NCI-H2171 treated with DMSO at 0.1 percent for 48 hours (cell line): Measurements from ENCODE around the gene MSLN.

ENCODE experiments used
- DNase-seq: peaks from one replicate; lab custom pipeline; 2025; lab: John Stamatoyannopoulos, UW

MSLN gene

DNA sequence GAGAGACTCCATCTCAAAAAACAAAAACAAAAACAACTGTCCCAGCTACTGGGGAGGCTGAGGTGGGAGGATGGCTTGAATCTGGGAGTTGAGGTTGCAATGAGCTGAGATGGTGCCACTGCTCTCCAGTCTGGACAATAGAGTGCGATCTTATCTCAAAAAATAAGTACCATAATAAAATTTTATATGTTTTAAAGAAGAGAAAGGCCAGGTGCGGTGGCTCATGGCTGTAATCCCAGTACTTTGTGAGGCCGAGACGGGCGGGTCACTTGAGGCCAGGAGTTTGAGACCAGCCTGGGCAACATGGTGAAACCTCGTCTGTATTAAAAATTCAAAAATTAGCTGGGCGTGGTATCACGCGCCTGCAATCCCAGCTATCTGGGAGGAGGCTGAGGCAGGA is 16.3 kb downstream of the MSLN start:
- DNase-seq: no peak

- DNase-seq: no peak
These were observed 17.3 kb downstream of the MSLN start for GRCh38 chr16:777826-778225.

DNA sequence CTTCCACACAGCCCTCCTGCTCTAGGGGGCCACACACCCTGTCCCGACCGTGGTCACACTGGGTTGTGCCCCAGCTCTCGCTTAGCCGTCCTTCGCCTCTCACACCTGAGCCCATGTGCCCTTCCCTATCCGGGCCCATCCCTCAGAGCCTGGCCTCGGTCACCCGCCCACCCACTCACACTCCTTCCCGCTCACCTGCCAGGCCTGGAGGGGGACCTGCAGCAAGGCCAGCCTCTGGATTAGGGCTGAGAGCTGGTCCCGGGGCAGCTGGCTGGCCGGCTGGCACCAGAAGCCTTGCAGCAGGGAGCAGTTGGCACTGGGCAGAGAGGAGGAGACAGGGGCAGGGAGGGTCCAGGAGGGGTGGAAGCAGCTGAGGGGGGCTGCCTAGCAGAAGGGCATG is 17.9 kb downstream of the MSLN start:
- DNase-seq: no peak

DNA sequence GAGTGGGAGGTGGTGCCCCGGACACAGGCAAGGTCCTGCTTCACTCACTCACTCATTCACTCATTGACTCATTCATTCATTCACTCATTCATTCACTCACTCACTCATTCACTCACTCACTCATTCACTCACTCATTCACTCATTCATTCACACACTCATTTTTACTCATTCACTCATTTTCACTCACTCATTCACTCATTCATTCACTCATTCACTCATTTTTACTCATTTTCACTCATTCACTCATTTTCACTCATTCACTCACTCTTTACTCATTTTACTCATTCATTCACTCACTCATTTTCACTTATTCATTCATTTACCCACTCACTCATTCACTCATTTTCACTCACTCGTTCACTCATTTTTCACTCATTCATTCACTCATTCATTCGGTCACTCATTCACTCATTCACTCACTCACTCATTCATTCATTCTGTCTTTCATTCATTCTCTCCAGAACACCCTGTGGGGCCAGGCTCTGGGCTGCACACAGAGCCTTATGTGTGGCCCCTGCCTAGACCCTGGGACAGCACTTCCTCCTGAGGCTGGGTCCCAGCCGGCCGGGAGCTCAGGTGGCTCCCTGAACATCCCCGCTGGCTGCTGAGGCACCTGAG is 18.5 kb downstream of the MSLN start:
- DNase-seq: no peak

DNA sequence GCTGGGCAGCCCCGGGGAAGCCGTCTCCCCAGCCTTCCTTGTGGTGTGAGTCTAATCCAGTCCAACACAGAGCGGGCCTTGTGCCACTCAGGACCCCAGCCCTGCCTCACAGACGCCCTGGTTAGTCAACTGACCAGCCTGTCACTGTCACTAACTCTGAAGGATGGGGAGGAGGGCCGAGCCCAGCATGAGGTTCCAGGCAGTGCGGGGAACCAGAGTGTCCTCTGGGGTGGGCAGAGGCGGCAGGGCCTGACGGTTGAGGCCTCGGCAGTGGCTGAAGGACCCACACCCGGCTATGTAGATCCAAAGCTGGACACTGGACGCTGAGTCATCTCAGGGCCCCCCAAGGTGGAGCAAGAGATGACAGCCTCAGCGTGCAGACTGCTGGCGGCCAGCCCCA is 19.0 kb downstream of the MSLN start:
- DNase-seq: no peak

DNA sequence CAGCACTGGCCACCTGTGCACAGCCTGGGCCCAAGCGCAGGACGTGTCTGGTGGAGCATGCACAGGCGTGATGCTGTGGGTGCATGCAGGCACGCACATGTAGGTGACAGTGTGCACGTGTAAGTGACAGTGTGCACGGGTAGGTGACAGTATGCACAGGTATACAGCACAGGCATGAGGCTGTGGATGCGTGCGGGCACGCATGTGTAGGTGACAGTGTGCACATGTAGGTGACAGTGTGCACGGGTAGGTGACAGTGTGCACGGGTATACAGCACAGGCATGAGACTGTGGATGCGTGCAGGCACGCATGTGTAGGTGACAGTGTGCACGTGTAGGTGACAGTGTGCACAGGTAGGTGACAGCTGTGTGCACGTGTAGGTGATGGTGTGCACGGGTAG is 19.8 kb downstream of the MSLN start:
- DNase-seq: no peak

- DNase-seq: no peak
These were observed 20.9 kb downstream of the MSLN start for GRCh38 chr16:781346-782010.

DNA sequence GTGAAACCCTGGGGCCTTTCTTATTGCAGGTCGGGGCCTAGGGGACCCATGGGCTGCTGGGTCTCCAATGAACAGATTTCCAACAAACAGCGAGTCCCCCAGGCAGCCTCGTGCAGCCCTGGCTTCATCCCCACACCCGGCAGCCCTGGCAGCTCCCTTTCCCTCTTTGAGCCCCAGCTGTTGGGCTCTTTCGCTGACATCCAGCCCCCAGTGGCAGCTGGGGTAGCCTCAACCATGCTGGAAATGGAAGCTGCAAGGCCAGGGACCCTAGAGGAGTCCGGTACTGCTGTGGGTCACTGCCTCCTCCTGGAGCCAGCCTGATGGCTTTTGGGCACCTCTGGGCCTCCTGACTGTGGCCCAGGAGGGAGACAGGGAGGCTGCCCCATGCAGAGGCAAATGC is 21.7 kb downstream of the MSLN start:
- DNase-seq: peak; percentile 38

- DNase-seq: peak; percentile 89
These were observed 22.4 kb downstream of the MSLN start for GRCh38 chr16:782766-783403.

GRCh38 chr16:783404-784161 is 23.0 kb downstream of the MSLN start:
- no peak for DNase-seq

DNA sequence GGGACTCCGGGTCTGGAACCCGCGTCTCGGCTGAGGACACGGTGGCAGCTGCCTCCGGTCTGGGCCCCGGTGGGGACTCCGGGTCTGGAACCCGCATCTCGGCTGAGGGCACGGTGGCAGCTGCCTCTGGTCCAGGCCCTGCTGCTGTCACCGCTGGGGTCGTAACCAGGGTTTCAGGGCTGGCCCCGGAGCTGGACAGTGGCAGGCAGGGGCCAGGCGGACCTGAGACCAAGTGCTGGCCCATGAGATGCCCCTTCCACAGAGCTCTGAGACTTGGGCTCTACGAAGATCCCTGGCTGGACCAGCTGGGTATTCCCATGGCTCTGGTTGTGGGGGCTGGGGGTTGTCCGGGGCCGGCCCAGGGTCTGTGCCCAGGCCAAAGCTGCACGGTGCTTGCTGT is 23.9 kb downstream of the MSLN start:
- no peak for DNase-seq

- no peak for DNase-seq
These were observed 25.3 kb downstream of the MSLN start for GRCh38 chr16:785563-786535.

DNA sequence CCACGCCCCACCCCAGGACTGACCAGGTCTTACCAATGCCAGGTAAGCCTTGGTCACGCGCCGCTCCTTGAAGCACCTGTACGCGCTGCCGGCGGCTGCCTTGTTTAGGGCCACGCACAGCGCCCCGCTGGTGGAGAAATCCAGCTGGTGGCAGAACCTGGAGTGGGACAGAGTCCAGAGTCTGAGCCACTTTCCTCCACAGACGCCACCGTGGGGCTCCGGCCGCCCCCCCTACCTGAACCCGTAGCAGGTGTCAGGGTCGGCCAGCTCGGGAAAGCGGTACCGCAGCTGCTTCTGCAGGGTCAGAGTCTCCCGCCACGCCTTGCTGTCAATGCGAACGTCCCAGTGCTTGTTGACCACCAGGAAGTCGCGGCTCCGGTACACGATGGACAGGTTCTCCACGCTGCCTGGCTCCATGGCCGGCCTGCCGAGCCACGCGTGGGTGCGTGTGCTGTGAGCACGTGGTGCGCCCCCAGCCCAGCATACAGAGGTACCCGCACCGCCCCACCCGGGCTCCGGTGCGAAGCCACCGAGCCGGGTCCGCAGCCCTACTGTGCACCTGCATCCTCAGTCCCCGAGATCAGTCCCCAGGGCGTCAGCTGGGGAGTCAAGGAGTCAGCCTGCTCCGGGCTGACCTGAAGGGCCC is 26.9 kb downstream of the MSLN start:
- no peak for DNase-seq

DNA sequence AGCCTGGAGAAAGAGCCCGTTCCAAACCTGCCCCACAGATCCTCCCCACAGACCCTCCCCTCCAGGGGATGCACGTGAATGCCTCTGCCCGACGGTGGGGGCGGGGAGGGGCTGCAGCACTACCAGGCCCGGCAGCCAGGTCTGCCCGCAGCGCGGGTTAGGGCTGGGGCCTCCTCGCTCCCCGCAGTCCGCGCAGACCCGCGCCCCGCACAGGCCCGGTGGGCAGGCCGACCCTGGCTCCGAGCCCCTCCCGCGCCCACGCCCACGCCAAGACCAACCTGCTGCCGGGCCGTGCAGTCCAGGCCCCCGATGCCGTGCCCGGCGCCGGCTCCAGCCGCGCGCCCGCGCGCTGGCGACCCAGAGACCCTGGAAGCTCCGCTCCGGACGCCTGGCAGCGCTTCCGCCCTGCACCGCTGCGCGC is 27.5 kb downstream of the MSLN start, which contains the start of gene RPUSD1:
TSS of gene RPUSD1 (minus strand) at position 404 of the 421 bp plus-strand sequence. CDS start 644 bp downstream, outside the sequence.
- no peak for DNase-seq

- peak; percentile 88 for DNase-seq
These were observed 28.0 kb downstream of the MSLN start, which contains the start of gene CHTF18 for GRCh38 chr16:788399-789126. TSS of gene CHTF18 (plus strand) at chr16:788620. CDS start at chr16:788685, 65 bp downstream.

GRCh38 chr16:789191-789850 is 28.8 kb downstream of the MSLN start:
- DNase-seq: no peak

GRCh38 chr16:790086-790485 is 29.6 kb downstream of the MSLN start:
- DNase-seq: no peak

DNA sequence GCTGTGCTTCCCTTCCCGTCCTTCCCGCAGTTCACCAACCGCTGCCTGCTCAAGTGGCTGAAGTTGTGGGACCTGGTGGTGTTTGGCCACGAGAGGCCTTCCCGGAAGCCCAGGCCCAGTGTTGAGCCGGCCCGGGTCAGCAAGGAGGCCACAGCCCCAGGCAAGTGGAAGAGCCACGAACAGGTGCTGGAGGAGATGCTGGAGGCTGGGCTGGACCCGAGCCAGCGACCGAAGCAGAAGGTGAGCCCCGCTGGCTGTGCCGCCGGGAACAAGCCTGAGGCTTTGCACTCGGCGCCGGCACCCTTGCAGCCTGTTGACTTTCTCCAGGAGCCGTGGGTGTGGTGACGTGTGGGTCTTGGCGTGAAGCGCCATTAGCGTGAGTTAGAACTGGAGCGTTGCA is 30.6 kb downstream of the MSLN start:
- DNase-seq: no peak

DNA sequence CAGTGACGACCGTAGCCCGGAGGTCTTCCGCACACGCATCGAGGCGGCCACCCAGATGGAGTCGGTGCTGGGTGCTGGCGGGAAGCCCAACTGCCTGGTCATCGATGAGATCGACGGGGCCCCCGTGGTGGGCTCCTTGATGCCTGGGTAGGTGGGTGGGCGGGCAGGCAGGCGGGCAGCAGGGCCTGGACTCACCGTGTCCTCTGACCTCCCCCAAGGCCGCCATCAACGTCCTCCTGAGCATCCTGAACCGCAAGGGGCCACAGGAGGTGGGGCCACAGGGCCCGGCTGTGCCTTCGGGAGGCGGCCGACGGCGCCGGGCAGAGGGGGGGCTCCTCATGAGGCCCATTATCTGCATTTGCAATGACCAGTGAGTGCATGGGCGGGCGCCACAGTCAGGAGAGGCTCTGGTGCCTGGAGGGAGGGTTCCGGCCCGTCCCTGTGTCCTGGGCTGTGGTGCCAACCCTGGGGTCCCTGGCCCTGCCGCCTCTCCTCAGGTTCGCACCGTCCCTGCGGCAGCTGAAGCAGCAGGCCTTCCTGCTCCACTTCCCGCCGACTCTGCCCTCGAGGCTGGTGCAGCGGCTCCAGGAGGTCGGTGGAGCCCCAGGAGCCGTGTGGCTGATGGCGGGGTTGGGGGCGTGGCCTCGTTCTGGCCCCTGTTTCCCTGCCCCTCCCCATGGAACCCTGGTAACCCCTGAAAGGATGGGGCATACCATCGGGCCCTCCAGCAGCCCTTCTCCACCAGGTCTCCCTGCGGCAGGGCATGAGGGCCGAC is 31.9 kb downstream of the MSLN start:
- no peak for DNase-seq
